ENCODE measurements around the gene TMEM134. TPM values are rescaled to one million over a fixed set of nuclear protein-coding genes. Genes with fewer than 3 reads are reported as not detected.
A peak's percentile ranks its signal among the peaks of the same experiment; 100 is the strongest.

TMEM134 gene
- polyA plus RNA-seq, 1 donor, result 63.0 TPM

- H3K9me3 ChIP-seq (ENCODE audit: control insufficient read depth, low read depth, low read length), result no peaks in the 10 kb centered on the region
- H3K27me3 ChIP-seq (ENCODE audit: control insufficient read depth, insufficient read depth, low read length), result no peaks in the 10 kb centered on the region
- no CpG with 5 or more reads among the region's 45 CpGs for WGBS (ENCODE audit: insufficient coverage, low lambda C conversion rate)
- peak in 1 of 2 donors; percentile 15 for DNase-seq
- peak overlapping the region; percentile 69 for H3K27ac ChIP-seq (ENCODE audit: low read length)
- H3K4me3 ChIP-seq (ENCODE audit: low read length), result peak overlapping the region; percentile 74
- H3K4me1 ChIP-seq (ENCODE audit: control insufficient read depth, insufficient read depth, low read length), result peaks cover 23% of the 10 kb centered on the region
- peaks cover 44% of the 10 kb centered on the region for H3K36me3 ChIP-seq (ENCODE audit: control insufficient read depth, insufficient read depth, low read length)
Measured at GRCh38 chr11:67442504-67443404, 26.3 kb downstream of the TMEM134 start.

GRCh38 chr11:67441731-67442351 lies 27.2 kb downstream of the TMEM134 start:
- Histone ChIP-seq H3K27me3 (ENCODE audit: control insufficient read depth, insufficient read depth, low read length) (no peaks in the 10 kb centered on the region), H3K36me3 (ENCODE audit: control insufficient read depth, insufficient read depth, low read length) (peaks cover 50% of the 10 kb centered on the region), H3K4me1 (ENCODE audit: control insufficient read depth, insufficient read depth, low read length) (peaks cover 23% of the 10 kb centered on the region), H3K27ac (ENCODE audit: low read length) (no peak overlapping the region), H3K9me3 (ENCODE audit: control insufficient read depth, low read depth, low read length) (no peaks in the 10 kb centered on the region), H3K4me3 (ENCODE audit: low read length) (no peak overlapping the region)
- no CpG with 5 or more reads among the region's 28 CpGs for WGBS (ENCODE audit: insufficient coverage, low lambda C conversion rate)
- no peak for DNase-seq

GRCh38 chr11:67441098-67441563 lies 27.9 kb downstream of the TMEM134 start:
- no peak for DNase-seq
- no CpG with 5 or more reads among the region's 21 CpGs for WGBS (ENCODE audit: insufficient coverage, low lambda C conversion rate)
- Histone ChIP-seq H3K4me3 (ENCODE audit: low read length) (no peak overlapping the region), H3K27ac (ENCODE audit: low read length) (no peak overlapping the region), H3K36me3 (ENCODE audit: control insufficient read depth, insufficient read depth, low read length) (peaks cover 50% of the 10 kb centered on the region), H3K27me3 (ENCODE audit: control insufficient read depth, insufficient read depth, low read length) (no peaks in the 10 kb centered on the region), H3K9me3 (ENCODE audit: control insufficient read depth, low read depth, low read length) (no peaks in the 10 kb centered on the region), H3K4me1 (ENCODE audit: control insufficient read depth, insufficient read depth, low read length) (peaks cover 23% of the 10 kb centered on the region)

- DNase-seq, result no peak
- no peaks in the 10 kb centered on the region for H3K9me3 ChIP-seq (ENCODE audit: control insufficient read depth, low read depth, low read length)
- no CpG with 5 or more reads among the region's 17 CpGs for WGBS (ENCODE audit: insufficient coverage, low lambda C conversion rate)
- peaks cover 54% of the 10 kb centered on the region for H3K36me3 ChIP-seq (ENCODE audit: control insufficient read depth, insufficient read depth, low read length)
- no peak overlapping the region for H3K4me3 ChIP-seq (ENCODE audit: low read length)
- H3K27ac ChIP-seq (ENCODE audit: low read length), result no peak overlapping the region
- peaks cover 23% of the 10 kb centered on the region for H3K4me1 ChIP-seq (ENCODE audit: control insufficient read depth, insufficient read depth, low read length)
- H3K27me3 ChIP-seq (ENCODE audit: control insufficient read depth, insufficient read depth, low read length), result no peaks in the 10 kb centered on the region
Measured at GRCh38 chr11:67440229-67441097, 28.6 kb downstream of the TMEM134 start.

- Histone ChIP-seq H3K36me3 (ENCODE audit: control insufficient read depth, insufficient read depth, low read length) (peaks cover 63% of the 10 kb centered on the region), H3K27ac (ENCODE audit: low read length) (no peak overlapping the region), H3K4me1 (ENCODE audit: control insufficient read depth, insufficient read depth, low read length) (peaks cover 19% of the 10 kb centered on the region), H3K27me3 (ENCODE audit: control insufficient read depth, insufficient read depth, low read length) (no peaks in the 10 kb centered on the region), H3K4me3 (ENCODE audit: low read length) (no peak overlapping the region), H3K9me3 (ENCODE audit: control insufficient read depth, low read depth, low read length) (no peaks in the 10 kb centered on the region)
- no peak for DNase-seq
- no CpG with 5 or more reads among the region's 31 CpGs for WGBS (ENCODE audit: insufficient coverage, low lambda C conversion rate)
Measured at GRCh38 chr11:67439321-67440228, 29.5 kb downstream of the TMEM134 start.

GRCh38 chr11:67438158-67438902 lies 30.7 kb downstream of the TMEM134 start:
- no peaks in the 10 kb centered on the region for H3K9me3 ChIP-seq (ENCODE audit: control insufficient read depth, low read depth, low read length)
- no peaks in the 10 kb centered on the region for H3K27me3 ChIP-seq (ENCODE audit: control insufficient read depth, insufficient read depth, low read length)
- H3K27ac ChIP-seq (ENCODE audit: low read length), result no peak overlapping the region
- no peak overlapping the region for H3K4me3 ChIP-seq (ENCODE audit: low read length)
- DNase-seq, result no peak
- H3K4me1 ChIP-seq (ENCODE audit: control insufficient read depth, insufficient read depth, low read length), result peaks cover 13% of the 10 kb centered on the region
- H3K36me3 ChIP-seq (ENCODE audit: control insufficient read depth, insufficient read depth, low read length), result peaks cover 76% of the 10 kb centered on the region
- WGBS (ENCODE audit: insufficient coverage, low lambda C conversion rate), result no CpG with 5 or more reads among the region's 41 CpGs

- Histone ChIP-seq H3K27ac (ENCODE audit: low read length) (no peak overlapping the region), H3K36me3 (ENCODE audit: control insufficient read depth, insufficient read depth, low read length) (peaks cover 81% of the 10 kb centered on the region), H3K27me3 (ENCODE audit: control insufficient read depth, insufficient read depth, low read length) (no peaks in the 10 kb centered on the region), H3K4me1 (ENCODE audit: control insufficient read depth, insufficient read depth, low read length) (peaks cover 13% of the 10 kb centered on the region), H3K9me3 (ENCODE audit: control insufficient read depth, low read depth, low read length) (no peaks in the 10 kb centered on the region), H3K4me3 (ENCODE audit: low read length) (no peak overlapping the region)
- no peak for DNase-seq
- no CpG with 5 or more reads among the region's 3 CpGs for WGBS (ENCODE audit: insufficient coverage, low lambda C conversion rate)
Measured at GRCh38 chr11:67437809-67438157, 31.3 kb downstream of the TMEM134 start.

GRCh38 chr11:67437082-67437808 lies 31.8 kb downstream of the TMEM134 start, which contains the start of gene PTPRCAP:
TSS of gene PTPRCAP (minus strand) at chr11:67437682. CDS start at chr11:67437619, 63 bp downstream.
- Histone ChIP-seq H3K27me3 (ENCODE audit: control insufficient read depth, insufficient read depth, low read length) (no peaks in the 10 kb centered on the region), H3K4me1 (ENCODE audit: control insufficient read depth, insufficient read depth, low read length) (peaks cover 7% of the 10 kb centered on the region), H3K9me3 (ENCODE audit: control insufficient read depth, low read depth, low read length) (no peaks in the 10 kb centered on the region), H3K27ac (ENCODE audit: low read length) (no peak within 1 kb of the TSS), H3K4me3 (ENCODE audit: low read length) (no peak within 1 kb of the TSS), H3K36me3 (ENCODE audit: control insufficient read depth, insufficient read depth, low read length) (peaks cover 87% of the 10 kb centered on the region)
- no peak for DNase-seq
- no CpG with 5 or more reads among the region's 26 CpGs for WGBS (ENCODE audit: insufficient coverage, low lambda C conversion rate)

Measured in large intestine (tissue), 3 donors.